ENCODE data around the gene MTCL1. TPM values are rescaled to one million over a fixed set of nuclear protein-coding genes. Genes with fewer than 3 reads are reported as not detected.
A peak's percentile ranks its signal among the peaks of the same experiment; 100 is the strongest.

MTCL1 gene
- total and polyA plus RNA-seq, 9 of the 15 experiments (the other 6 are each of a cell fraction or from before 2014, with no cell fraction given): 0.21 to 7.4 (median 3.7) TPM

GRCh38 chr18:8848541-8848940 is 143.2 kb downstream of the MTCL1 start:
- 2% methylated on average over 3 of the region's 3 CpGs for WGBS (ENCODE audit: insufficient coverage, low coverage, missing lambda C conversion rate)
- TF ChIP-seq MLX (CRISPR knock-in tag; conservative IDR thresholded peaks at IDR 0.05) (no peak), CBFA2T2 (conservative IDR thresholded peaks at IDR 0.05) (0 out of 2 replicates have a peak, but pooled peaks have one; percentile 1), FOXJ3 (CRISPR knock-in tag; IDR thresholded peaks at IDR 0.05) (no peak), BCLAF1 (IDR thresholded peaks at IDR 0.05; ENCODE audit: borderline replicate concordance in 1 of 2, control insufficient read depth in 1 of 2, low read depth in 2 of 2, low read length in 1 of 2) (no peak)

More at GRCh38 chr18:8848541-8848940, 143.2 kb downstream of the MTCL1 start:
- no TSS peak for BruUV-seq (replicated peaks)
- intact Hi-C loops (cut with micrococcal nuclease) (no loop called here), in situ Hi-C loops (cut with MboI) (no loop called here)
- ATAC-seq (no peak), DNase-seq (ENCODE audit: extremely low read depth in 1 of 4, low spot score in 3 of 4) (no peak), FAIRE-seq (no peak)
- H3K9me1 ChIP-seq (ENCODE audit: control insufficient read depth, insufficient read depth, low read length): no peaks in the 10 kb centered on the region
- no peaks in the 10 kb centered on the region for H3K4me1 ChIP-seq (replicated peaks in 1 of 2; ENCODE audit: control insufficient read depth in 2 of 2, insufficient read depth in 2 of 2, low read length in 2 of 2)
- ChIA-PET CTCF (ENCODE audit: low intra/inter-chr PET ratio) (no interaction called here), POLR2A (interaction anchor here (0.9 to 1.3 kb wide), 3 partner anchors 8 to 17 kb away, joined by 3 to 5 read pairs (median 4); no protein-coding TSS in a partner anchor)
- no peaks in the 10 kb centered on the region for H3K9me3 ChIP-seq (replicated peaks; ENCODE audit: control insufficient read depth, insufficient read depth, low read depth, low read length)
- H3K36me3 ChIP-seq (ENCODE audit: control insufficient read depth, insufficient read depth, low read length): no peaks in the 10 kb centered on the region
- no peaks in the 10 kb centered on the region for H4K20me1 ChIP-seq (replicated peaks; ENCODE audit: control insufficient read depth, insufficient read depth, low read length)
- no peak overlapping the region for H3K9ac ChIP-seq (ENCODE audit: insufficient read depth in 1 of 2, low read depth in 2 of 2, low read length in 2 of 2)
- H2AFZ ChIP-seq (ENCODE audit: low read depth, low read length): no peak overlapping the region
- no peaks in the 10 kb centered on the region for H3K79me2 ChIP-seq (ENCODE audit: control insufficient read depth, insufficient read depth, low read length)
- no peak overlapping the region for H3K27ac ChIP-seq (ENCODE audit: extremely low read depth, low read depth, low read length)
- H3K27me3 ChIP-seq (ENCODE audit: control insufficient read depth in 2 of 2, insufficient read depth in 2 of 2, low read length in 2 of 2): peaks cover 29 to 37% of the 10 kb centered on the region in 2 experiments
- H3K4me2 ChIP-seq (ENCODE audit: insufficient read depth, low read length): no peak overlapping the region
- H3K4me3 ChIP-seq: no peak overlapping the region

Data from K562 (cell line).